ENCODE measurements around the gene SEC24C.
"Not testable (repeated sequence)": the region's sequence is repeated elsewhere in the genome, so short reads cannot be mapped to it uniquely, and the experiment has no call there.

The SEC24C gene

GRCh38 chr10:73743905-73744663 lies at the start of gene SEC24C:
TSS of gene SEC24C (plus strand) at chr10:73744372. CDS start at chr10:73746833, 2,461 bp downstream.
- DNase-seq, result peak; percentile 94 to 97

GRCh38 chr10:73695302-73695701 lies 48.9 kb upstream of the SEC24C start:
- not testable (repeated sequence) for DNase-seq

- not testable (repeated sequence) for DNase-seq
These were observed 46.5 kb upstream of the SEC24C start, which contains the start of gene AGAP5 for GRCh38 chr10:73697675-73698159. TSS of gene AGAP5 (minus strand) at chr10:73698109. CDS start at chr10:73697755, 354 bp downstream.

- DNase-seq, result not testable (repeated sequence)
These were observed 45.4 kb upstream of the SEC24C start for GRCh38 chr10:73698819-73699218.

GRCh38 chr10:73703924-73704323 lies 40.2 kb upstream of the SEC24C start:
- not testable (repeated sequence) for DNase-seq

GRCh38 chr10:73705506-73706072 lies 38.6 kb upstream of the SEC24C start:
- DNase-seq, result not testable (repeated sequence)

GRCh38 chr10:73706488-73706887 lies 37.7 kb upstream of the SEC24C start:
- not testable (repeated sequence) for DNase-seq

GRCh38 chr10:73707628-73708027 lies 36.5 kb upstream of the SEC24C start:
- not testable (repeated sequence) for DNase-seq

GRCh38 chr10:73708122-73708521 lies 36.0 kb upstream of the SEC24C start:
- DNase-seq, result not testable (repeated sequence)

- DNase-seq, result not testable (repeated sequence)
These were observed 32.5 kb upstream of the SEC24C start for GRCh38 chr10:73711683-73712082.

GRCh38 chr10:73713912-73714311 lies 30.3 kb upstream of the SEC24C start:
- not testable (repeated sequence) for DNase-seq

GRCh38 chr10:73714483-73714882 lies 29.7 kb upstream of the SEC24C start:
- not testable (repeated sequence) for DNase-seq

- not testable (repeated sequence) for DNase-seq
These were observed 28.7 kb upstream of the SEC24C start for GRCh38 chr10:73715179-73716156.

GRCh38 chr10:73716251-73716650 lies 27.9 kb upstream of the SEC24C start:
- DNase-seq, result no peak

GRCh38 chr10:73717556-73717955 lies 26.6 kb upstream of the SEC24C start:
- no peak for DNase-seq

- not testable (repeated sequence) for DNase-seq
These were observed 23.6 kb upstream of the SEC24C start for GRCh38 chr10:73720561-73720960.

- no peak for DNase-seq
These were observed 20.7 kb upstream of the SEC24C start for GRCh38 chr10:73723516-73723915.

GRCh38 chr10:73729781-73730152 lies 14.4 kb upstream of the SEC24C start:
- DNase-seq, result not testable (repeated sequence)

- DNase-seq, result peak; percentile 74 to 79
These were observed 13.8 kb upstream of the SEC24C start for GRCh38 chr10:73730153-73730906.

GRCh38 chr10:73731588-73732375 lies 12.4 kb upstream of the SEC24C start:
- DNase-seq, result no peak

- DNase-seq, result no peak
These were observed 11.7 kb upstream of the SEC24C start for GRCh38 chr10:73732426-73732825.

Measured in AML-193 (cell line).